ENCODE results near the gene PHOSPHO2.
"Not testable (repeated sequence)": the region's sequence is repeated elsewhere in the genome, so short reads cannot be mapped to it uniquely, and the experiment has no call there.

Gene PHOSPHO2

DNA sequence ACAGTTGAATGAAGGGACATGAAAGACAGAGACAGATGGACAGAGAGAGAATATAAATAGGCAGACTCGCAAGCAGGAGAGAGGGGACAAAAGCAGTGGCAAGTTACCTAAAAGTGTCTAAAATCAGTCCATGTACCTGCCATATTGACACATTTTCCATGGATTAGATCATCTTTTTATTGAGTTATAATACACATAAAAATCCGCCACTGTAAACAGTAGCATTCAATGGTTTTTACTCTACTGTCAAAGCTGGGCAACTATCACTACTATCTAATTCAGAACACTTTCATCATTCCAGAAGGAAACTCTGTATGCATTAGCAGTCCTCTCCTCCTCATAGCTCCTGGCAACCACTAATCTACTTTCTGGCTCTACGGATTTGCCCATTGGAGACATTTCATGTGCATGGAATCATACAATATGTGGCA is 10.1 kb upstream of the PHOSPHO2 start:
- no peak for DNase-seq (ENCODE audit: low read depth)

DNA sequence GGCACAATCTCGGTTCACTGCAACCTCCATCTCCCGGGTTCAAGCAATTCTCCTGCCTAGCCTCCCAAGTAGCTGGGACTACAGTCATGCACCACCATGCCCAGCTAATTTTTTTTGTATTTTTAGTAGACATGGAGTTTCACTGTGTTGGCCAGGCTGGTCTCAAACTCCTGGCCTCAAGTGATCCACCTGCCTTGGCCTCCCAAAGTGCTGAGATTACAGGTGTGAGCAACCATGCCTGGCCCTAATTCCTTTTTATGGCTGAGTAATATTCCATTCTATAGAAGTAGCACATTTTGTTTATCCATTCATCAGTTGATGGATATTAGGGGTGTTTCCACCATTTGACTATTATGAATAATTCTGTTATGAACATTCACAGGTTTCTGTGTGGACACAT is 9.6 kb upstream of the PHOSPHO2 start:
- DNase-seq (ENCODE audit: low read depth) = not testable (repeated sequence)

DNA sequence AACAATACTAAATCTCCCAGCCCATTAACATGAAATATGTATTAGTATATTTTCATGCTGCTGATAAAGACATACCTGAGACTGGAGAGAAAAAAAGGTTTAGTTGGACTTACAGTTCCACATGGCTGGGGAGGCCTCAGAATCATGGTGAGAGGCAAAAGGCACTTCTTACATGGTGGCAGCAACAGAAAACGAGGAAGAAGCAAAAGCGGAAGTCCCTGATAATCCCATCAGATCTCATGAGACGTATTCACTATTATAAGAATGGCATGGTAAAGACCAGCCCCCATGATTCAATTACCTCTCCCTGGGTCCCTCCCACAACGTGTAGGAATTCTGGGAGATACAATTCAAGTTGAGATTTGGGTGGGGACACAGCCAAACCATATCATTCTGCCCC is 7.4 kb upstream of the PHOSPHO2 start:
- DNase-seq (ENCODE audit: low read depth) = not testable (repeated sequence)

DNA sequence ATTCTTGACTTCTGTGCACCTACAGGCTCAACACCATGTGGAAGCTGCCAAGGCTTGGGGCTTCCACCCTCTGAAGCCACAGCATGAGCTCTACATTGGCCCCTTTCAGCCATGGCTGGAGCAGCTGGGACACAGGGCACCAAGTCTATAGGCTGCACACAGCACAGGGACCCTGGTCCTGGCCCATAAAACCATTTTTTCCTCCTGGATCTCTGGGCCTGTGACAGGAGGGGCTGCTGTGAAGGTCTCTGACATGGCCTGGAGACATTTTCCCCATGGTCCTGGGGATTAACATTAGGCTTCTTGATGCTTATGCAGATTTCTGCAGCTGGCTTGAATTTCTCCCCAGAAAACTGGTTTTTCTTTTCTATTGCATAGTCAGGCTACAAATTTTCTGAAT is 6.3 kb upstream of the PHOSPHO2 start:
- DNase-seq (ENCODE audit: low read depth) = not testable (repeated sequence)

DNA sequence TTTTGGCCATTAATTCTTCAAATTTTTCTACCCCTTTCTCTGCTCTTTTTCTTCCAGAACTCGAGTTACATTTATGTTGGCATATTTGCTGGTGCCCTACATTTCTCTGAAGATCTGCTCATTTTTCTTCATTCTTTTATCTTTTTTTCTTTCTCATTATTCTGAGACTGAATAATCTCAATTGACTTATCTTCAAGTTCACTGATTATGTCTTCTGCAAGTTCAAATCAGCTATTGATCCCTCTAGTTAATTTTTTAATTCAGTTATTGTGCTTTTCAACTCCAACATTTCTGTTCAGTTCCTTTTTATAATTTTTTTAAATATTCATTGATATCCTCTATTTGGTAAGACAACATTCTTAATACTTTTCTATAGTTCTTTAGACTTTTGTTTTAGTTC is 3.3 kb upstream of the PHOSPHO2 start:
- DNase-seq (ENCODE audit: low read depth) = no peak

DNA sequence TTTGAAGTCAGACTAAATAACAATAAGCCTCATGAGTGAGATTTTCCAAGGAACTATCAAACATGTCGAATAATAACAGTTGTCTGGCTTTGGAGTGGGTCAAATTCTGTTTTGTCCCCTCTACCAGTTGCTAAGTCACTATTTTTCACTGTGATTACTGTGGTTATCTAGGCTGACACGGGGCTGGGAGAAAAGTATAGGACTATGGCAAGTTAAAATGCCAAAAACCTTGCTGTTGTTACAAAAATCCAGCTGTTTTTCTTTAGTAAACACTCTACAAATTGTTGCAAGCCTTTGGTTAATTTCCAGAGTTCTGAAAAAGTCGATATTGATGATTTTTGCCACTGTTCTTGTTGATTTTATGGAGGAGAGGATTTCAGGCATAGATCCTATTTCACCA is 1.6 kb upstream of the PHOSPHO2 start:
- DNase-seq (ENCODE audit: low read depth) = no peak

DNA sequence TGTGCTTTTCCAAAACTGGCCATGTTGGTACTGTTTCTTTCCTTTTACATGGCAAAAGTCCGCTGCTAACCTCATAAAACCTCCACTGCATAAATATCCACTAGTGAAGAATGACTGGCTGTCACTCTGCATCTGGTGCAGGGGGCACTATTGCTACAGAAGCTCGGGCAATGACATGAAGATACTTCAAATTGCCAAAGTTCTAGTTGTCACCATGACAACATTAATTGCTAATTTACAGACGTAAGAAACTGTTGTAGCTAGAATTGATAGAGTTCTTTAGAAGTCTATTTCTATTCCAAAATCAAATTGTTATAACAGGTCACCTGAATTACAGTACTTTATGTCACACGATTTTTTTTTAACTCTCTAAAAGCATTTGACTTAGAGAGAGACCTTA is 909 bp upstream of the PHOSPHO2 start:
- DNase-seq (ENCODE audit: low read depth) = no peak

DNA sequence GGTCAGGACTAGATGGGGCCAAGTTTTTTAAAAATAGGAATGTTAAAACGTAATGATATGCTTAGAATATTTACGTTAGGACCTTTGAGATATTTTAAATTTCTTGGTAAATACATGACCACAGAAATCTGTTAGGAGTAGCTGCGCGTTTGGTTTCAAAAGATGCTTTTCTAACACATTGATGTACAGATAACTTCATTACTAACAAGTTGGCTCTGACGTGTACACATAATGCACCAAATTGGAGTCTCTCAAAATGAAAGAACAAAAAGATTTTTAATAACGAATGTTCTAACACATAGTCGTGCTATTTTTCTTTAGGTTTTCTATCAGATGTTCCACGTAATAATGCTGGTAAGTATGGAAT is 608 bp downstream of the PHOSPHO2 start:
- DNase-seq (ENCODE audit: low read depth) = no peak

DNA sequence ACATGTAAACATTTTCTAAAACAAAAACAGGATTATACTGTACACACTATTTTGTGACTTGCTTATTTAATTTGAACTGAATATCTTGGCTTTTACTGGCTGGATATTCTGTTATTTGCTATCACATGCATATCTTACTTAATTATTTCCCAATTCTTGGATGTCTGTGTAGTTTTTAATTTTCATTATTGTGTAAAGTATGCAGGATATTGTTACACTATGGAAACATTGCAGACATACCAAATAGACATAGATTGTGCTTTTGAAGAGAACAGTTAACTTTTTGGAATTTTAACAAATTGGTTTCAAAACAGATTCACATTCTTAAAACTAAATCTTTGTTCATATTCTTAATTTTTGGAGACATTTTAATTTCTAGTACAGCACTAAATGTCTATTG is 2.1 kb downstream of the PHOSPHO2 start:
- DNase-seq (ENCODE audit: low read depth) = no peak

DNA sequence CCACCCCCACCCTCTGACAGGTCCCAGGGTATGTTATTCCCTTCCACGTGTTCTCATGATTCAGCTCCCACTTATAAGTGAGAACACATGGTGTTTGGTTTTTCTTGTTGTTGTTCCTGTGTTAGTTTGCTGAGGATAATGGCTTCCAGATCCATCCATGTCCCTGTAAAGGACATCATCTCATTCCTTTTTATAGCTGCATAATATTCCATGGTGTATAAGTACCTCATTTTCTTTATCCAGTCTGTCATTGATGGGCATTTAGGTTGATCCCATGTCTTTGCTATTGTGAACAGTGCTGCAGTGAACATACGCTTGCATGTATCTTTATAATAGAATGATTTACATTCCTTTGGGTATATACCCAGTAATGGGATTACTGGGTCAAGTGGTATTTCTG is 4.9 kb downstream of the PHOSPHO2 start:
- not testable (repeated sequence) for DNase-seq (ENCODE audit: low read depth)

DNA sequence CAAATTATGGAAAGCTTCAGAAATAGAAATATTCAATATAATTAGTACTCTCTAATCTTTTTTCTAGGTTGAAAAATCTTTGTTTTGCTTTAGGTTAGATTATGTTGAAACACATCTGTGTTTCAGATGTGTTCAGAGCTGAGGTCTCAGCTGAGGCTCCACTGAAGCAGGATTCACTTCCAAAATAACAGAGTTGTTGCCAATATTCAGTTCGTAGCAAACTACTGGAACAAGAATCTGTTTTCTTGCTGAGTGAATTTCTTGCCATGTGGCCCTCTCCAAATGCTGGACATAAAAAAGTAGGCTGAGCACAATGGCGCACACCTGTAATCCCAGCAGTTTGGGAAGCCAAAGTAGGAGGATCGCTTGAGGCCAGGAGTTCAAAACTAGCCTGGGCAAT is 8.7 kb downstream of the PHOSPHO2 start:
- no peak for DNase-seq (ENCODE audit: low read depth)

DNA sequence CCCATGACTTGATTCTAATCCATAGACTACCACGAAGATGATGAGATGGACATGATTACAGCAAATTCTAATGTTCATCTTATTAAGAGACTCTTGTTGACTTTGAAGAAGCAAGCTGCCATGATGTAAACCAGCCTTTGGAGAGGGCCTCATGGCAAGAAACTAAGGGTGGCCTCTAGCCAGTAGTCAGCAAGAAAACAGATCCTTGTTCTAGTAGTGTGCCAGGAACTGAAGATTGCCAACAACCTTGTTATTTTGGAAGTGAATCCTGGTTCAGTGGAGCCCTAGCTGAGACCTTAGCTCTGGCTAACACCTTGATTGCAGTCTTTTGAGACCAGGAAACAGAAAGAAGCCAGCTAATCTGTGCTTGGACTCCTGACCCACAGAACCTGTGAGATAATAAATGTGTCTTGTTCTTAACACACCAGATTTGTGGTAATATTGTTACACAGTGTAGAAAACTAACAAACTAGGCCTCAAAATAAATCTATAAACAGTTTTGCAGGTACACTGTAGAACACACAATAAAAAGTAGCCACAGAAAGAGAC is 10.0 kb downstream of the PHOSPHO2 start:
- no peak for DNase-seq (ENCODE audit: low read depth)

DNA sequence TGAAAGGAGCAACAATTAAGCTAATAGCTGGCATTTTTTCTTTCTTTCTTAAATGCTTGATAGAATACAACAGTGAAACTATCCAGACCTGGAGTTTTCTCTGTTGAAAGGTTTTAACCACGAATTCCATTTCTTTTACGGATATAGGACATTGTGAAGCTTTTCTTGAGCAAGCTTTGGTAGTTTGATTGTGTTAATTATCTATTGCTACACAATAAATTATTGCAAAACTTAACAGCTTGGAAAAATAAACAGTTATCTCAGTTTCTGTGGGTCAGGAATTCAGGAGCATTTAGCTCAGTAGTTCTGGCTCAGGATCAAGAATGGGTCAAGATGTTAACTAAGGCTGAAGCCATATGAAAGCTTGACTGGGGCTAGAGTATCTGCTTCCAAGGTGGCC is 11.7 kb downstream of the PHOSPHO2 start:
- no peak for DNase-seq (ENCODE audit: low read depth)

DNA sequence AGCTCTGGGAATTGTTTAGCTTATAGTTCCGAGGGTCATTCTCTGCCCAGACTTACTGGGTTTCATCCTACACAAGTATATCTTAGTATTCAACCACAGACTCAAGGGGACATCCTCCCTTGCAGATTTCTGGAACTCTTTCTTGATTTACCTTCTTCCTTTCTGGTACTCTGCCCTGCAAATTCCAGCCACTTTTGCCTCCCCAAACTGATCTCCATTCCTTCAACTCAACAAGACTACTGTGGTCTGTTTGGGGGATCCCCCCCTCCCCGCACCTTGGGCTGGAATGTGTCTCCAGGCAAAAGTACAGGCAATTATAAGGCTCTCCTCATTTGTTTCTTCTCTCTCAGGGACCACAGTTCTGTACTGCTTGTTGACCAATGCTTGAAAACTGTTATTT is 13.4 kb downstream of the PHOSPHO2 start:
- no peak for DNase-seq (ENCODE audit: low read depth)

DNA sequence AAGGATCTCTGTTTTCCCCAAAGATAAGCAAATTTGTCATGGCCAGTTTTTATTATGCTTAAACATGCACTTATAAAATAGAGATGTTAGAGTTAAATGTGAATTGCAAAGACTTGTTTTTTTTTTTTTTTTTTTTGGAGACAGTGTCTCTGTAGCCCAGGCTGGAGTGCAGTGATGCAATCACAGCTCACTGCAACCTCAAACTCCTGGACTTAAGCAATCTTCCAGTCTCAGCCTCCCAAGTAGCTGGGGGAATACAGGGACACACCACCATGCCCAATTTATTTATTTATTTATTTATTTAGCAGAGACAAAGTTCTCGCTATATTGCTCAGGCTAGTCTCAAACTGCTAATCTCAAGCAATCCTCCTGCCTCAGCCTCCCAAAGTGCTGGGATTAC is 15.1 kb downstream of the PHOSPHO2 start:
- no peak for DNase-seq (ENCODE audit: low read depth)

DNA sequence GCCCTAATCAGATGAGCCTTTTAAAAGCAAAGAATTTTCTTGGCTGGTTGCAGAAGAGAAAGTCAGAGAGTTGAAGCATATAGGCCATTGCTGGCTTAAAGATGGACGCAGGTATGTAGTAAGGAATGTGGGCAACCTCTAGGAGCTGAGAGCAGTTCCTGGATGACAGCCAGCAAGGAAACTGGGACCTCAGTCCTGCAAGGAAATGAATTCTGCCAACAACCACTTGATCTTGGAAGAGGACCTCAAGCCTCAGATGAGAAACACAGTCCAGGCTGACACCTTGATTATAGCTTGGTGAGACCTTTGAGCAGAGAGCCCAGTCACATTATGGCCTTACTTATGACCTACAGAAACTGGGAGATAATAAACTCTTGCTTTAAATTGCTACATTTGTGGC is 15.7 kb downstream of the PHOSPHO2 start:
- no peak for DNase-seq (ENCODE audit: low read depth)

DNA sequence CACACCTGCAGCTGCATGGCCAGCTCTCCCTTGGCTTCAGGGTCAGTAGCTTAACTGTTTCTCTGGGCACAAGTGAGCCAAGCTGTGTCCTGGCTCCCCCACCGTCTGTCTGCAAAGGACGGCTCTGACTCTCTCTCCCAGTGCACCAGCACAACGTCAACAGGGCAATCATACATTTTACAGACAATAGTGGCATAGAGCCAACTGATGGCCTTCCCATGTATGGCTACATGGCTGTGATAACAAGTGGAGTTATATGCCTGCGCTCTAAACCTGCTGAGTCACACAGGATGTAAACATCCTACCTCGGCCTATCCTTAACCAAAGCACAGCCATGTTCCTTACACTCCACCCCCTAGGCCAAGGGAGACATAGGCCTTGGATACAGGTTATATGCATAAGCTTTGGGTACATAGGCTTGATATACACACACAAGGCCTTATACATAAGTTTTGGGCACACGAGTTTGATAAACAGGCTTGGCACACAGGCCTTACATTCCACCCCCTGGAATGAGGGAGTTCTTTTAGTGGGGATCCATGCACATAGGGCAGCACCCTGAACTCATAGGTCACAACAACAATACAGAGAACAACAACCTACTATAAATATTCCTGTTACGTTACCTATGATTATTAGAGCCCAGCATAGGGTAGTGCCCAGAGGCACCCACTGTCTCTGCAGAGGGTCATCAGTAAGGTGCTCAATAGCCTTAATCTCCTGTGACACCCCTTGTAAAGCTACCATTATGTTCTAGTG is 17.7 kb downstream of the PHOSPHO2 start:
- DNase-seq (ENCODE audit: low read depth) = no peak

DNA sequence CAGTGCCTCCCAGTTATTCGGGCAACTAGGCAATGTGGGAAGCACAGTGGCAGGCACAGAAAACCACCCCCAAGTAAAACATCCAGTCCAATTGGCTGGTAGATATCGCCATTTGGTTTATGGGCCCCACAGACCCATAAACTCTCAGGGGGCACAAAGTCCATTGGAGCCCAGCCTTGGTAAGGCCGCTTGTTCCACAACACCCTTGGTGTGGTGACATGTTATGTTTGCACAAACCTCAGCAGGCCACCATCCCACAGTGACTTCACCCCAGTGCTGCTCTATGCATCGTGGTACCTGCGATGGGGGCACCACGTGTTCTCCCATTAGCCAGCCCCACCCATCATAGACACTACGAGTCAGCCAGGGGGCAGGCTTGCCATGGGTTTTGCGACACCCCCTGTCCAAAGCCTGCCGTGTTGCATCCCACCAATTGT is 18.5 kb downstream of the PHOSPHO2 start:
- no peak for DNase-seq (ENCODE audit: low read depth)

DNA sequence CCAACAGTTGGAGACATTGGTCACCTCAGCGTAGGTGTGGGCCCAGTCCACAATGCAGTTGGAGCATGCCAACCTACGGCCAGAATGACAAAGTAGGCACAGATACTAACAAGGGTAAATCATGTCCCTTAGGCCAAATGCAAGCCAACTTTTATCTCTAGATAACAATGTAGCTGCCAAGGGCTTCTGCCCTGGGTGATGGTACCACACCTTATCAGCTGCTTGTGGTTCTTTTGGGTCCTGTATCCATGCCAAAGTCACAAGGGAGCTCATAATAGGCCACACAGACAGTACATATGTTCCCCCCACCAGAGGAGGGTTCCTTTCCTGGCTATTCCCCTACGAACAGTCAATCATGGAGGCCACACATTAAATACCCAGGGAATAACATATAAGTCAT is 19.1 kb downstream of the PHOSPHO2 start:
- no peak for DNase-seq (ENCODE audit: low read depth)

DNA sequence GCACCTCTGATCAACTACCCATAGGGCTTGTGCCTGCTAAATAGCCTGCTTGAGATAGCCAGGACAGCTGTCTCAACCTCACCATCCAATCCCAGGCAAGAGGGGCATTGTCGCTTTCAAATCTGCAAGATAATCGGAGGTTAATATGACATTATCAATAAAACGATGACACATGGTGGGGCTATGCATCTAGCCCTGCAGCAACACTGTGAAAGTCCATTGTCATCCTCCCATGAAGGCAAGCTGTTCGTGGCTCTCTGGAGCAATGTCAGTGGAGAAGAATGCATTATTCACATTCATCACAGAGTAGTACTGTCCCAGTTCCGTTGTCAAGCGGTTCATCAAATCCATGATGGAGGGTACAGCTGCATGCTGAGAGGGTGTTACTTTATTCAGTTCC is 20.4 kb downstream of the PHOSPHO2 start:
- no peak for DNase-seq (ENCODE audit: low read depth)

DNA sequence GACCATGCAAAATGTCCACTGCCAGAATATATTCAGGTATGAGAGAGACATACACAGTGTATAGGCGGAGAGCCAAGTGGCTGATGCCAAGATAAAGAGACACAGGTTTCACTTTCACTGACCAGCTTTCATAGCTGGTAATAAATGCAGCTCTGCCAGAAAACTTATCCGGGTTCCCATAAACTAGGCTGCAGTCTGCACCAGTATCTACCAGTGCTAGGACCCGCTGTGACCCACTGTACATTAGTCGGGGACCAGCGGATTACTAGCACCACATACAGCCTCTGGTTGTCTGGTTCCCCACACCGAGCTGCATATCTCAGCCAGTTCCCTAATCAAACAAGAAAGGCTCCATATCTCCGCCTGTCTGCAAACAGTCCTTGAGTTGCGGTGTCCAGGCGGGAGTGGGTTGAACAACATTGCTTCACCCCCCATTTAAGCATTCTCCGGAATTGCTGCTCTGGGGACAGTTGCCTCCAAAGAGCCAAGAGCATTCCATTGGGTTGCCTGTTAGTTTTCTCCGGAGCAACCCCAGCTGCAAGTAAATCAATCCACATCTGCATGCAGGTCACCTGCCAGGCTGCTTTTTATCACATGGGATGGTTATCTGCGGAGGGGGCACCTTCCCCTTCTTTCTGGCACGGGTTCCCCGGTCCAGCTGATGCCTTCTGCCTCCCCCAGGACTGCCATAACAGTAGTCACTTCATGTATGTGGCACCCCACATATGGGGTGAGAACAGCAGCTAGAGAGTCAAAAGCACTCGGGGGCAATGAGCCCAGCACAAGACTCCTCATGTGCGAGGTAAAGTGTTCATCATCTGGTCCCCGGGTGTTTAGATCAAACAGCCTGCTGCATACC is 21.3 kb downstream of the PHOSPHO2 start:
- no peak for DNase-seq (ENCODE audit: low read depth)

DNA sequence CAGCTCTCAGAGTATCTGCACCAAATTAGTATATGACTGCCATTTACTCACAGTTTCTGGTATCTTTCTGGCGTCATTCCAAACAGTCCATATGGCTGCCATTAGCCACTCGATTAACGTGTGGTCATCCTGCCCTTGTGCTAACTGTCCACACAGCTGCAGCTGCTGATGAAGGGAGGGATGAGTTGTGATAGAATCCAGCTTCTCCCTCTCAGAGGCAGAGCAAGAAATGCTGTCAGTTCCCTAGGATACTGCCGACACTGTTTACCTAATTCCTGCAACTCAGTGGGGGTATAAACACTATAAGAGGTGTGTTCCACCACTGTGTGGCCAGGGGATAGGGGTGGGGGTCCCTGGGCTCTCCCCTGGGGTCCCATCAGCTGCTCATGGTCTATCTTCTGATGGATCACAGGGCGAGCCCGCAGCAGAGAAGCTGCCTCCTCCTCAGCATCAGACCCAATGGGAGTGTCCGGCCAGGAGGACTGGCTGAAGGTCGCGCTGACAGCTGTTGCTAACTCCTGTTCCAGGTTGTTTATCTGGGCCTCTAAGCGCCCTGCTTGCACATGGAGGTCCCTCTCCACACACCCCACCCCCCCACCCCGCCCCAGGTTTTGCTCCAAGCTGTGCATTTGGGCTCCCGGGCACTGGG is 22.1 kb downstream of the PHOSPHO2 start:
- no peak for DNase-seq (ENCODE audit: low read depth)

Data from stimulated activated CD4-positive, alpha-beta T cell treated with anti-CD3 and anti-CD28 coated beads, Interleukin-2, amount 100 ng/mL, for 4 hours (primary cell).